H1 (cell line): ENCODE data around the gene TNIK. TPM values are rescaled to one million over a fixed set of nuclear protein-coding genes. Genes with fewer than 3 reads are reported as not detected.

Experiments
- ASH2L ChIP-seq: fragments of 200-600, 300-600 bp; sonication (generic); IDR thresholded peaks from one replicate; pipeline ENCODE4 v1.7.1; 2017; ENCODE audit warnings: low read length
- CBX5 ChIP-seq: fragments of 300-800, 300-1000 bp; sonication (generic); IDR thresholded peaks from 2 replicates; pipeline ENCODE4 v1.7.1; 2016; ENCODE audit warnings: antibody characterized with exemption, low read length, low read depth
- CHD1 ChIP-seq: IDR thresholded peaks from 2 replicates; pipeline ENCODE4 v1.6.1; 2012; ENCODE audit warnings: low read depth, low read length, improper control_type of control experiment
- CHD2 ChIP-seq: IDR thresholded peaks from 2 replicates; pipeline ENCODE4 v1.6.1; 2012; ENCODE audit warnings: low read length, improper control_type of control experiment
- FOSL1 ChIP-seq: IDR thresholded peaks from 2 replicates; pipeline ENCODE4 v1.6.1; 2011; ENCODE audit warnings: mild to moderate bottlenecking, low read depth, low read length, moderate library complexity; ENCODE audit not compliant: insufficient read depth
- HDAC2 ChIP-seq, 2 experiments: fragments of 300-600 bp in 1 of 2; sonication (generic) in 1 of 2; IDR thresholded peaks; 2 replicates each; pipeline ENCODE4 v1.6.1; 2011 to 2012; ENCODE audit warnings: low read depth in 2 of 2, low read length in 2 of 2, mild to moderate bottlenecking in 2 of 2, moderate library complexity in 2 of 2, borderline replicate concordance in 1 of 2, inconsistent platforms in 1 of 2
- HDAC6 ChIP-seq: IDR thresholded peaks from one replicate; pipeline ENCODE4 v1.7.1; 2012; ENCODE audit warnings: low read depth, mild to moderate bottlenecking, inconsistent platforms, low read length, moderate library complexity
- NANOG ChIP-seq: IDR thresholded peaks from 2 replicates; pipeline ENCODE4 v1.6.1; 2011; ENCODE audit warnings: low read length, low read depth, mild to moderate bottlenecking, inconsistent platforms; ENCODE audit not compliant: insufficient read depth, poor library complexity, severe bottlenecking
- POU5F1 ChIP-seq: IDR thresholded peaks from 2 replicates; pipeline ENCODE4 v1.6.1; 2011; ENCODE audit warnings: low read depth, mild to moderate bottlenecking, low read length, moderate library complexity
- RAD21 ChIP-seq, 2 experiments: IDR thresholded peaks in 1 of 2; conservative IDR thresholded peaks in 1 of 2; 2 replicates each; pipeline ENCODE4 v1.6.1; 2011; ENCODE audit warnings: low read depth in 2 of 2, low read length in 2 of 2, improper control_type of control experiment in 1 of 2, inconsistent platforms in 1 of 2, mild to moderate bottlenecking in 1 of 2, moderate library complexity in 1 of 2
- SP2 ChIP-seq: IDR thresholded peaks from 2 replicates; pipeline ENCODE4 v1.6.1; 2012; ENCODE audit warnings: mild to moderate bottlenecking, low read length, inconsistent platforms
- TAF7 ChIP-seq: optimal IDR thresholded peaks from 2 replicates; pipeline ENCODE3; 2011; ENCODE audit warnings: low read depth, mild to moderate bottlenecking, inconsistent platforms, low read length, moderate library complexity, borderline replicate concordance
- TEAD4 ChIP-seq: IDR thresholded peaks from 2 replicates; pipeline ENCODE4 v1.6.1; 2012; ENCODE audit warnings: low read depth, low read length, inconsistent platforms, mixed read lengths
- ZNF274 ChIP-seq: IDR thresholded peaks from 2 replicates; pipeline ENCODE4 v1.7.0; 2012; ENCODE audit warnings: low read length, borderline replicate concordance; ENCODE audit errors: extremely low read depth
- polyA plus RNA-seq, 7 experiments: library from polyadenylated mRNA; depleted of rRNA in 3 of 7; stranded (reverse) in 5 of 7; unstranded in 2 of 7; fragments of >200 nt in 5 of 7; fragments of 200-250 nt in 2 of 7; gene quantifications; 1 replicate in 5 of 7; 2 replicates in 1 of 7; 4 replicates in 1 of 7; pipeline versions ENCODE4 v1.2.1 to v1.2.3, GENCODE V29; 2011 to 2013; ENCODE audit warnings: missing spikeins in 2 of 7, mixed read lengths in 2 of 7
- total RNA-seq: library from RNA; stranded (reverse); fragmentation: NEBNext Ultra II Directional; extraction: Animal tissue kit (Norgen Biotek cat#: 25700); gene quantifications from 2 replicates; pipeline ENCODE4 v1.2.1, GENCODE V29; 2021
- TF ChIP-seq, protein P1 (sequence below): IDR thresholded peaks from 2 replicates; pipeline ENCODE4 v1.6.1; 2012; ENCODE audit warnings: inconsistent platforms
- TF ChIP-seq, protein P2 (sequence below), 3 experiments: IDR thresholded peaks; 1 replicate in 2 of 3; 2 replicates in 1 of 3; pipeline versions ENCODE4 v1.5.1 to v1.6.1; 2011; ENCODE audit warnings: low read length in 3 of 3, mild to moderate bottlenecking in 3 of 3, inconsistent platforms in 2 of 3, low read depth in 1 of 3, moderate library complexity in 1 of 3; ENCODE audit not compliant: insufficient read depth in 1 of 3; ENCODE audit errors: control extremely low read depth in 1 of 3
- TF ChIP-seq, protein P3 (sequence below): IDR thresholded peaks from 2 replicates; pipeline ENCODE4 v1.6.1; 2012; ENCODE audit warnings: low read length, inconsistent platforms
- TF ChIP-seq, protein P4 (sequence below): IDR thresholded peaks from 2 replicates; pipeline ENCODE4 v1.6.1; 2012; ENCODE audit warnings: inconsistent platforms

TNIK gene
- total and polyA plus RNA-seq, 2 of the 8 experiments (the other 6 are each of a cell fraction or from before 2014, with no cell fraction given) = 7.4 to 42.0 TPM

DNA sequence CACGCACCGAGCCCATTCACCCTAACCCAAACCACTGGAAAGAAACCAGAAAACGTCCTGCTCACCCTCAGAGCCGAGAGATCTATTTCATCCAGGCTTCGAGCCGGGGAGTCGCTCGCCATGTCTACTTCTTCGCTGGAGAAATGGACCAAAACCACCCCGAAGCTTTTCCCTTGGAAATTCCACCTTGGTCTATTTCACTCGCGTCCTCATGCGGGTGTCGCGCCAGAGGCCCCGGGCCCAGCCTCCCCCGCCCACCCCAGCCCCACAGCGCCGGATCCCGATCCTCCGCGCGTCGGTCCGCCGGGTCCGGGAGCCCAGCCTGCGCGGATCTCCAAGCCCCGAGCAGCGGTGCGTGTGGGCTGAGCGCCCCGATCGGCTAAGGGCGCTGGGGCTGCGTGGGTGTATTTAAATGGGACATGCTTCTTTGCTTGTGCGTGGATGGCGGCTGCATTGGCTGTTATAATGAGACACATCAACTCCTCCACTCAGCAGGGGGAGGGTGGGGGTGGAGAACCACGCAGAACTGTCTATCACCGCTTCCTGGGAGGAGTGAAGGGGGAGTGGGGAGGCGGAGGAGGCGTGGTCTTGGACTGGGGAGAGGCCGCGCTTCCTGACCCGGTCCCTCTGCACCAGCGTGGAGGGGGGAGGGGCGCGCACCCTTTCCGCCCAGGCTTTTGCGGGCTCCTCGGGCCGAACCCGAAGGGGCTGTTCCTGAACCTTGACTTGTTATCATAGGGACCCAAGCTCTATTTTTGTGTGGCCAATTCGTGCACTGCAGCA, at the start of gene TNIK (continued):
- TF ChIP-seq TAF7 (no peak), TEAD4 (no peak), SP2 (no peak), FOSL1 (no peak), CHD2 (no peak), ASH2L (peak; percentile 99), POU5F1 (no peak), RAD21 (IDR thresholded peaks at IDR 0.05 in 1 of 2, conservative IDR thresholded peaks at IDR 0.05 in 1 of 2; ENCODE audit: low read depth in 2 of 2, low read length in 2 of 2) (no peak; a peak in 1 of 4 replicates), HDAC6 (no peak), CBX5 (no peak), ZNF274 (no peak), NANOG (no peak), HDAC2 (IDR thresholded peaks at IDR 0.05; ENCODE audit: borderline replicate concordance in 1 of 2, low read depth in 2 of 2, low read length in 2 of 2) (peak in 1 of 2 experiments; percentile 21; a peak in 1 of 4 replicates), CHD1 (no peak)
- TF ChIP-seq, protein P1, sequence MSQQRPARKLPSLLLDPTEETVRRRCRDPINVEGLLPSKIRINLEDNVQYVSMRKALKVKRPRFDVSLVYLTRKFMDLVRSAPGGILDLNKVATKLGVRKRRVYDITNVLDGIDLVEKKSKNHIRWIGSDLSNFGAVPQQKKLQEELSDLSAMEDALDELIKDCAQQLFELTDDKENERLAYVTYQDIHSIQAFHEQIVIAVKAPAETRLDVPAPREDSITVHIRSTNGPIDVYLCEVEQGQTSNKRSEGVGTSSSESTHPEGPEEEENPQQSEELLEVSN = no peak
- TF ChIP-seq, protein P2, sequence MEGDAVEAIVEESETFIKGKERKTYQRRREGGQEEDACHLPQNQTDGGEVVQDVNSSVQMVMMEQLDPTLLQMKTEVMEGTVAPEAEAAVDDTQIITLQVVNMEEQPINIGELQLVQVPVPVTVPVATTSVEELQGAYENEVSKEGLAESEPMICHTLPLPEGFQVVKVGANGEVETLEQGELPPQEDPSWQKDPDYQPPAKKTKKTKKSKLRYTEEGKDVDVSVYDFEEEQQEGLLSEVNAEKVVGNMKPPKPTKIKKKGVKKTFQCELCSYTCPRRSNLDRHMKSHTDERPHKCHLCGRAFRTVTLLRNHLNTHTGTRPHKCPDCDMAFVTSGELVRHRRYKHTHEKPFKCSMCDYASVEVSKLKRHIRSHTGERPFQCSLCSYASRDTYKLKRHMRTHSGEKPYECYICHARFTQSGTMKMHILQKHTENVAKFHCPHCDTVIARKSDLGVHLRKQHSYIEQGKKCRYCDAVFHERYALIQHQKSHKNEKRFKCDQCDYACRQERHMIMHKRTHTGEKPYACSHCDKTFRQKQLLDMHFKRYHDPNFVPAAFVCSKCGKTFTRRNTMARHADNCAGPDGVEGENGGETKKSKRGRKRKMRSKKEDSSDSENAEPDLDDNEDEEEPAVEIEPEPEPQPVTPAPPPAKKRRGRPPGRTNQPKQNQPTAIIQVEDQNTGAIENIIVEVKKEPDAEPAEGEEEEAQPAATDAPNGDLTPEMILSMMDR (IDR thresholded peaks at IDR 0.05; ENCODE audit: control extremely low read depth in 1 of 3, insufficient read depth in 1 of 3, low read depth in 1 of 3, low read length in 3 of 3) = peak in 1 of 3 experiments; percentile 4; a peak in 1 of 4 replicates
- TF ChIP-seq, protein P3, sequence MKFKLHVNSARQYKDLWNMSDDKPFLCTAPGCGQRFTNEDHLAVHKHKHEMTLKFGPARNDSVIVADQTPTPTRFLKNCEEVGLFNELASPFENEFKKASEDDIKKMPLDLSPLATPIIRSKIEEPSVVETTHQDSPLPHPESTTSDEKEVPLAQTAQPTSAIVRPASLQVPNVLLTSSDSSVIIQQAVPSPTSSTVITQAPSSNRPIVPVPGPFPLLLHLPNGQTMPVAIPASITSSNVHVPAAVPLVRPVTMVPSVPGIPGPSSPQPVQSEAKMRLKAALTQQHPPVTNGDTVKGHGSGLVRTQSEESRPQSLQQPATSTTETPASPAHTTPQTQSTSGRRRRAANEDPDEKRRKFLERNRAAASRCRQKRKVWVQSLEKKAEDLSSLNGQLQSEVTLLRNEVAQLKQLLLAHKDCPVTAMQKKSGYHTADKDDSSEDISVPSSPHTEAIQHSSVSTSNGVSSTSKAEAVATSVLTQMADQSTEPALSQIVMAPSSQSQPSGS = no peak
- TF ChIP-seq, protein P4, sequence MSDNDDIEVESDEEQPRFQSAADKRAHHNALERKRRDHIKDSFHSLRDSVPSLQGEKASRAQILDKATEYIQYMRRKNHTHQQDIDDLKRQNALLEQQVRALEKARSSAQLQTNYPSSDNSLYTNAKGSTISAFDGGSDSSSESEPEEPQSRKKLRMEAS = peak; percentile 38; the same call in 1 of the 2 replicates
